ENCODE data around the gene SLC25A34. TPM values are rescaled to one million over a fixed set of nuclear protein-coding genes. Genes with fewer than 3 reads are reported as not detected.

The SLC25A34 gene
- total RNA-seq, 1 experiment from 2014 or later, result 0.59 TPM

DNA sequence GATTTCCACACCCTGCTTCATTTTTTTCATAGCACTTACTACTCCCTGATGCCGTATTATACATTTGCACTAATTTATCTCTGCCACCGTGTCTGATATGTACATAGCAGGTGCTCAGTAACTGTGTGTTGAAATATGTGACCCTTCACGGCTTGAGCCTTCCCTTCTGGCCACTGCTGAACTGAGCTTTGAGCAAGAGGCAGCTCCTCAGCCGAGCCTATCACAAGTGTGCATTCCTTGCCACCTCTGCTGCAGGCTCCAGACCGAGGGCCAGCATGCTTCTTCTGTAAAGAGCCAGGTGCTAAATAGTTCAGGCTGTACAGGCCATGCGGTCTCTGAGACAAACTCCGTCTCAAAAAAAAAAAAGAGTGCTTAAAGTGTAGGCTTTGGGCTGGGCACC lies 29.3 kb upstream of the SLC25A34 start (continued):
- no peak for TF ChIP-seq FOSL1 (IDR thresholded peaks at IDR 0.05; ENCODE audit: low read depth)

DNA sequence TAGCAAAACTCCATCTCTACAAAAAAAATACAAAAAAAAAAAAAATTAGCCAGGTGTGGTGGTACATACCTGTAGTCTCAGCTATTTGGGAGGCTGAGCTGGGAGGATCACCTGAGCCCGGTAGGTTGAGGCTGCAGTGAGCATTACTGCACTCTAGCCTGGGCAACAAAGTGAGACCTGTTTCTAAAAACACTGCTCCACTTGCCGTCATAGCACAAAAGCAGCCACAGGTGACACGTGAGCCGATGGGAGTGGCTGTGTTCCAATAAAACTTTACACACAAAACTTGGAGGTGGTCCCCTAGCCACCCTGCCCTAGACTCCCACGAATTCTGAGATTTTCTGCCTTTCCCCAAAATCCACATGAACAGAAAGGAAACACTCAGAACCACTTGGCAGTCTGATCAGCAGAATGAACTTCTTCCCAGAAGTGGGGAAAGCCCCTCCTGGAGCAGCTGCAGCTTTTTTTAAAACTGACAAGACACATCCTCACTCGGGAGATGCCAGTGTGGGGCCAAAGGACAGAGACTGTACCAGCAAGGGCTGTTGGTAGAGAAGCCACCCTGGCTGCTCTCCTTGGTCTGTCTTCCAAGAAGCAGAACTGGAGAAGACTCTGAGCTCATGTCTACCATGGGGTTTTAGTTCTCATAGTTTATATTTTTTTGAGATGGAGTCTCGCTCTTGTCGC lies 28.7 kb upstream of the SLC25A34 start:
- Histone ChIP-seq H3K27me3 (ENCODE audit: insufficient read depth, low read length) (no peaks in the 10 kb centered on the region), H3K4me2 (ENCODE audit: low read length) (no peak overlapping the region), H3K9me2 (ENCODE audit: insufficient read depth) (no peaks in the 10 kb centered on the region), H3K9me3 (ENCODE audit: control insufficient read depth in 1 of 2, insufficient read depth in 1 of 2, low read depth in 1 of 2, low read length in 2 of 2) (no peaks in the 10 kb centered on the region), H2AFZ (ENCODE audit: low read depth, low read length, poor library complexity, severe bottlenecking) (no peak overlapping the region), H3K4me3 (replicated peaks in 1 of 2; ENCODE audit: low read depth in 1 of 2, low read length in 2 of 2) (no peak overlapping the region), H3K27ac (ENCODE audit: low read depth, low read length) (no peak overlapping the region), H3K79me2 (ENCODE audit: insufficient read depth, low read length) (peaks cover 14% of the 10 kb centered on the region; the same call in 1 of the 2 replicates), H4K20me1 (ENCODE audit: insufficient read depth) (no peaks in the 10 kb centered on the region), H3K9ac (ENCODE audit: low read length) (no peak overlapping the region), H3K4me1 (ENCODE audit: control insufficient read depth in 1 of 2, insufficient read depth in 2 of 2, low read length in 2 of 2) (peaks cover 0 to 3% of the 10 kb centered on the region in 2 experiments; a peak in 1 of 4 replicates), H3K36me3 (ENCODE audit: control insufficient read depth in 1 of 2, insufficient read depth in 2 of 2, low read length in 2 of 2) (no peaks in the 10 kb centered on the region)
- TF ChIP-seq, protein P1, sequence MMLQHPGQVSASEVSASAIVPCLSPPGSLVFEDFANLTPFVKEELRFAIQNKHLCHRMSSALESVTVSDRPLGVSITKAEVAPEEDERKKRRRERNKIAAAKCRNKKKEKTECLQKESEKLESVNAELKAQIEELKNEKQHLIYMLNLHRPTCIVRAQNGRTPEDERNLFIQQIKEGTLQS (IDR thresholded peaks at IDR 0.05), result no peak
- TF ChIP-seq JUND (IDR thresholded peaks at IDR 0.05) (no peak), ELF1 (IDR thresholded peaks at IDR 0.05; ENCODE audit: borderline replicate concordance, low read depth) (no peak)
- ChIA-PET POLR2A (no interaction called here), CTCF (no interaction called here), RAD21 (ENCODE audit: low non-redundant PET in 1 of 2, low total read pairs in 2 of 2, uncharacterized antibody in 2 of 2, unreplicated experiment in 2 of 2) (no interaction called here)
- intact Hi-C loops (cut with micrococcal nuclease), result no loop called here
- ATAC-seq, result no peak
- no peak for DNase-seq (ENCODE audit: low read depth, low spot score)
- no TSS peak for BruUV-seq (replicated peaks)

DNA sequence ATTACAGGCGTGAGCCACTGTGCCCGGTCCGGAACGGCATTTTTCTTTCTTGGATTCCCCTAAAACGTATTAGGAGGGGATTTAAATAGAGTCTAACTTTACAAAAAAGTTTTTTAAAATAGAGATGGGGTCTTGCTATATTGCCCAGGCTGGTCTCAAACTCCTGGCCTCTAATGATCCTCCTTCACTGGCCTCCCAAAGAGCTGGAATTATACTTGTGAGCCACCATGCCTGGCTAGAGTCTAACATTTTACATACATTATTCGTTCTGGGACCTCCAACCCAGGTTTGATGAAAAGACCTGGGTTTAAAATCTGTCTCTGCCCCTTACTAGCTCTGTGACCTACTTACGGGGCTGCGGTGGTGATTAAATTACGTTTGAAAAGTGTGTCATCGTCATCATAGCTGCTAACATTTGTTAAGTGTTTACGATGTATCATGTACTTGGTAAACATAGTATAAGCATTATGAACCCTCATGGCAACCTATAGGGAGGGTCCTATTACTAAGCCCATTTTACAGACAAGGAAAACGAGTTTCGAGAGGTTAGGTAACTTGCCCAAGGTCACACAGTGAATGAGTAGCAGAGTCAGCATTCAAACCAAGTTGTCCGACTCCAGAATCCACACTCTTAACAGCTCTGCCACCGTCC lies 27.4 kb upstream of the SLC25A34 start:
- Histone ChIP-seq H3K4me1 (ENCODE audit: control insufficient read depth in 1 of 2, insufficient read depth in 2 of 2, low read length in 2 of 2) (no peaks in the 10 kb centered on the region), H3K4me3 (replicated peaks in 1 of 2; ENCODE audit: low read depth in 1 of 2, low read length in 2 of 2) (no peak overlapping the region), H3K9me3 (ENCODE audit: control insufficient read depth in 1 of 2, insufficient read depth in 1 of 2, low read depth in 1 of 2, low read length in 2 of 2) (no peaks in the 10 kb centered on the region), H3K79me2 (ENCODE audit: insufficient read depth, low read length) (peaks cover 11% of the 10 kb centered on the region; the same call in 1 of the 2 replicates), H3K36me3 (ENCODE audit: control insufficient read depth in 1 of 2, insufficient read depth in 2 of 2, low read length in 2 of 2) (no peaks in the 10 kb centered on the region), H3K27me3 (ENCODE audit: insufficient read depth, low read length) (no peaks in the 10 kb centered on the region), H3K9ac (ENCODE audit: low read length) (no peak overlapping the region), H3K4me2 (ENCODE audit: low read length) (no peak overlapping the region), H3K27ac (ENCODE audit: low read depth, low read length) (no peak overlapping the region), H2AFZ (ENCODE audit: low read depth, low read length, poor library complexity, severe bottlenecking) (no peak overlapping the region), H3K9me2 (ENCODE audit: insufficient read depth) (no peaks in the 10 kb centered on the region), H4K20me1 (ENCODE audit: insufficient read depth) (no peaks in the 10 kb centered on the region)
- ATAC-seq (no peak), DNase-seq (ENCODE audit: low read depth, low spot score) (no peak)
- ChIA-PET CTCF (no interaction called here), RAD21 (ENCODE audit: low non-redundant PET in 1 of 2, low total read pairs in 2 of 2, uncharacterized antibody in 2 of 2, unreplicated experiment in 2 of 2) (no interaction called here), POLR2A (no interaction called here)
- intact Hi-C loops (cut with micrococcal nuclease), result no loop called here
- BruUV-seq (replicated peaks), result no TSS peak
- TF ChIP-seq YY1 (IDR thresholded peaks at IDR 0.05; ENCODE audit: extremely low read depth, insufficient replicate concordance, low read depth, low read length) (no peak), SRF (IDR thresholded peaks at IDR 0.05; ENCODE audit: low read depth) (no peak), CBX3 (IDR thresholded peaks at IDR 0.05; ENCODE audit: low read depth) (no peak), SP1 (IDR thresholded peaks at IDR 0.05; ENCODE audit: low read depth) (no peak), POLR2A (IDR thresholded peaks at IDR 0.05; ENCODE audit: borderline replicate concordance, extremely low read depth, insufficient read depth, insufficient read length) (no peak), EGR1 (IDR thresholded peaks at IDR 0.05; ENCODE audit: low read depth) (no peak), ELF1 (IDR thresholded peaks at IDR 0.05; ENCODE audit: borderline replicate concordance, low read depth) (no peak)
- TF ChIP-seq, protein P2, sequence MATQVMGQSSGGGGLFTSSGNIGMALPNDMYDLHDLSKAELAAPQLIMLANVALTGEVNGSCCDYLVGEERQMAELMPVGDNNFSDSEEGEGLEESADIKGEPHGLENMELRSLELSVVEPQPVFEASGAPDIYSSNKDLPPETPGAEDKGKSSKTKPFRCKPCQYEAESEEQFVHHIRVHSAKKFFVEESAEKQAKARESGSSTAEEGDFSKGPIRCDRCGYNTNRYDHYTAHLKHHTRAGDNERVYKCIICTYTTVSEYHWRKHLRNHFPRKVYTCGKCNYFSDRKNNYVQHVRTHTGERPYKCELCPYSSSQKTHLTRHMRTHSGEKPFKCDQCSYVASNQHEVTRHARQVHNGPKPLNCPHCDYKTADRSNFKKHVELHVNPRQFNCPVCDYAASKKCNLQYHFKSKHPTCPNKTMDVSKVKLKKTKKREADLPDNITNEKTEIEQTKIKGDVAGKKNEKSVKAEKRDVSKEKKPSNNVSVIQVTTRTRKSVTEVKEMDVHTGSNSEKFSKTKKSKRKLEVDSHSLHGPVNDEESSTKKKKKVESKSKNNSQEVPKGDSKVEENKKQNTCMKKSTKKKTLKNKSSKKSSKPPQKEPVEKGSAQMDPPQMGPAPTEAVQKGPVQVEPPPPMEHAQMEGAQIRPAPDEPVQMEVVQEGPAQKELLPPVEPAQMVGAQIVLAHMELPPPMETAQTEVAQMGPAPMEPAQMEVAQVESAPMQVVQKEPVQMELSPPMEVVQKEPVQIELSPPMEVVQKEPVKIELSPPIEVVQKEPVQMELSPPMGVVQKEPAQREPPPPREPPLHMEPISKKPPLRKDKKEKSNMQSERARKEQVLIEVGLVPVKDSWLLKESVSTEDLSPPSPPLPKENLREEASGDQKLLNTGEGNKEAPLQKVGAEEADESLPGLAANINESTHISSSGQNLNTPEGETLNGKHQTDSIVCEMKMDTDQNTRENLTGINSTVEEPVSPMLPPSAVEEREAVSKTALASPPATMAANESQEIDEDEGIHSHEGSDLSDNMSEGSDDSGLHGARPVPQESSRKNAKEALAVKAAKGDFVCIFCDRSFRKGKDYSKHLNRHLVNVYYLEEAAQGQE (IDR thresholded peaks at IDR 0.05; ENCODE audit: low read depth), result no peak
- TF ChIP-seq, protein P3, sequence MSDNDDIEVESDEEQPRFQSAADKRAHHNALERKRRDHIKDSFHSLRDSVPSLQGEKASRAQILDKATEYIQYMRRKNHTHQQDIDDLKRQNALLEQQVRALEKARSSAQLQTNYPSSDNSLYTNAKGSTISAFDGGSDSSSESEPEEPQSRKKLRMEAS (IDR thresholded peaks at IDR 0.05), result no peak

All from HCT116 (cell line).